ENCODE results near the gene ERV3-1.

- TF ChIP-seq EZH2phosphoT487 (IDR thresholded peaks at IDR 0.05; ENCODE audit: borderline replicate concordance): no peak
- no peak for TF ChIP-seq POLR2A (IDR thresholded peaks at IDR 0.05; ENCODE audit: borderline replicate concordance, extremely low read depth, insufficient read depth, insufficient read length)
- TF ChIP-seq CTCF (IDR thresholded peaks at IDR 0.05 in 2 of 3, conservative IDR thresholded peaks at IDR 0.05 in 1 of 3; ENCODE audit: borderline replicate concordance in 1 of 3, insufficient read depth in 1 of 3, low read depth in 2 of 3, low read length in 2 of 3): no peak
- no peak for TF ChIP-seq REST (IDR thresholded peaks at IDR 0.05; ENCODE audit: low read depth)
- TF ChIP-seq SRF (IDR thresholded peaks at IDR 0.05; ENCODE audit: low read depth): no peak
Observed at GRCh38 chr7:65001291-65001814, 5.1 kb downstream of the ERV3-1 start.

All from HCT116 (cell line).